Islet precursor cell (in vitro differentiated cells): ENCODE measurements around the gene MPO.

Experiments used
- DNase-seq: peaks from one replicate; pipeline ENCODE4 v3.0.0-alpha.2; 2018

The MPO gene

DNA sequence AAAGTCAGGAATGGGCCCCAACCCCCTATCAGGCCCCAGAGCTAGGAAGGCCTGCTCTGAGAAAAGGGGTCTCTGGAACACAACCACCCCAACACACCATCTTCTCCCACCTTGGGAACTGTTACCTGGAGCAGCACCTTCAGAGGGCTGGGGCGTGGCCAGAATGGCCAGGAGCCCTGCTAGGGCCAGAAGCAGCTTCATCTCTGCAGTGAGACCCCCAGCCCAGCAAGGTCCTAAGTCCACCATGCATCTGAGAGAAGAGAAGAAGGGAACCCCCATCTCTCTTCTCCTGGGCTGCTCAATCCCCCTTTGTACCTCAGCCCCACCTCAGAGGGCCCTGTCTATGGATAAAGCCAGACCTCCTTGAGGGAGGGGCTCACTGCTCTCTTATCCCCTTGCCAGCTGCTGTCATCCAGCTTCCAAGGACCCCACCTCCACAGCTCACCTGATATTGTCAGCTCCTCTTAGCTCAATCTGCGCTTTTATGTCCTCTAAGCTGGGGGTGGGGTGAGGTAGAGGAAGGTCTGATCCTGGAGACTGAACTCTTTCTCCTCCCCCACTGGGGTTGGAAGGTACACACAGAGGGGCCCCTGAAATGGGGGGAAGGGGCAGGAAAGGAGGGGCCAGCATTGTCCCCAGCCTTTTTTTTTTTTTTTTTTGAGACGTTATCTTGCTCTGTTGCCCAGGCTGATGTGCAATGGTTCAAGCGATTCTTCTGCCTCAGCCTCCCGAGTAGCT lies at the start of gene MPO:
MPO (minus strand) TSS at position 456 of the 738 bp plus-strand sequence; CDS start at position 279, 177 bp downstream.
- no peak for DNase-seq

GRCh38 chr17:58329810-58330537 lies 49.2 kb upstream of the MPO start:
- no peak for DNase-seq

DNA sequence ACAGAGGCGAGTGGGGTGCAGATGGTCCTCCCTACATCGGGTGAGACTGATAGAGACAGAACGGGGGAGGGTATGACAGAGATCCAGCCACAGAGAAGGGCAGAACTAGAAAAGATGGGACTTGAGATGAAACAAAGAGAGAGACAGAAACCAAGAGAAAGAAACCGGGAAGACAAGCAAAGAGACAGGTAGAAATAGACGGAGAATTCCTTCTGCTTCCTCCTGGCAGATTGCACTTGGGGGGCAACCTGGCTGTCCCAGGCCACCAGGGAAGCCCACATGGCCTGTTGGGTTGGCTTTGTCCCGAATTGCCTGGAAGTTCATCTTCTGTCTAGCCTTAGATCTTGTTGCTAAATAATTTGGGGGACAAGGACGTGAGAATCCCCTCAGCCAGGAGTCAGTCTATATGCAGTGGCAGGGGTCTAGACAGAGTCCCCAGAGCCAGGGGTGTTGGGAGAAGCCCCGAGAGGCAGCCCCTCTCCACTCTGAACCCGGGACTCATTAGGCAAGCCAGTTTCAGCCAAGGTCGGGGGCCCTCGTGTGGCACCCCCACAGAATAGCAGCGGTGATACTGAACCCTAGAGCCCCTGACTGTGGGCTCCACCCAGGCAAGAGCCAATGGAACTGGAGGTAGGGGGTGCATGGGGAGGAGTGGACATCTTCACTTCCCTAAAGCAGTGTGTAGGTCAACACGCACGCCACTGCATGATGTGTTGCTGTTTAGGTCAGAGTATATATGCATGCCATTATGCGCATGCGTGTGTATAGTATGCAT lies 48.5 kb upstream of the MPO start:
- no peak for DNase-seq

GRCh38 chr17:58328195-58329034 lies 47.7 kb upstream of the MPO start, which contains the start of gene TSPOAP1:
TSS of gene TSPOAP1 (minus strand) at chr17:58328795. CDS start at chr17:58327920, 875 bp downstream.
- DNase-seq = peak; percentile 76

- no peak for DNase-seq
These were observed 46.8 kb upstream of the MPO start for GRCh38 chr17:58327363-58328194.

DNA sequence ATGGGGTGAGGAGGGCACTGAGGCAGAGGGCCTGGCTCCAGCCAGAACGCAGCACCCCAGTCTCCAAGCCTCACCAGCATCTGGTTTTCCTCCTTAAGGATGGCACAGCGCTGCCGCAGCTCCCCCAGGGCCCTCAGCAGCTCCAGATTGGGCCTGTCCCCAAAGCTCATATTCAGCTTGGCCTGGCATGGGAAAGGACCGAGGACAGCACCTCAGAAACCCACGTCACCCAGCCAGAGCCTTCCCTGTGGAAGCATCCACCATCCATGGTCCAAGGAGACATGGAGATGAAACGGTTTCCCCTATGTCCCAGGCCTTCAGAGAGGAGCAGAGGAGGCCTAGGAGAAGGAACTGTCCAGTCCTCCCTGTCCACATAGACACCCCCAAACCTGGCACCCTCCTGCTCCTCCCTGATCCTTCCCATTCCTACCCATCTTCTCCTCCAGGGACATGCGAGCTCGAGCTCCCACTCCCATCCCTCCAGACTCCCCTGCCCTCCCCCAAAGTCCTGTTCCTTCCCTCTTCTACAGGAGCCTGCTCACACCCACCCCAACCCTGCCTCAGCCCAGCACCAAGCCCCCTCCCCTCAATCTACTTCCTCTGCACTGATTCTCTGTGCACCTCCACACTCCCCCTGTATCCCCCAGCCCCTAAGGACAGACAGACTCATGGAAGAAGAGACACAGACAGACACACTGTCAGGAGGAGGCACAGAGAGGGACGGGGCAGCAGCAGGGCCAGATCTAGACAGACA lies 46.1 kb upstream of the MPO start:
- no peak for DNase-seq

GRCh38 chr17:58325976-58326468 lies 45.3 kb upstream of the MPO start:
- peak; percentile 83 for DNase-seq

DNA sequence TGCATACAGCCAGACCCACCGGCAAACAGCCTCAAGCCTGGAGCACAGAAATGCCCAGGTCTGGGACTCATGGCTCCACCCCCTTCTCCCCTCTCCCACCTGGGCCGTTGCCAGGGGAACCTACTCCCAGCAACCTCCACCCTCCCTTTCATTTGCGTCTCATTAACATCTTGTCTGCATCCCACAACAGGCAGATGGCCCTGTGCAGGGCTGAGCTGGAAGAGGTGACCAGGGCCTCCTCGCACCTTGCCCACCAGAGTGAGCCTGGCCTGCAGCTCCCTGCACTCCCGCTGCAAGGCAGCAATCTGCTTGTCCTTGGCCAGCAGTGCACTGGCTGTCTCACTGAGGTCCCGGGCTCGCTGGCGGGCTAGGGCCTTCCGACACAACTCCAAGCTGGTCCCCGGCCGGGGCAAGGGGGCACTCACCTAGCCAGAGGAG lies 44.6 kb upstream of the MPO start:
- DNase-seq = peak; percentile 82

- DNase-seq = peak; percentile 84
These were observed 43.9 kb upstream of the MPO start for GRCh38 chr17:58324409-58325288.

- DNase-seq = no peak
These were observed 43.3 kb upstream of the MPO start for GRCh38 chr17:58324056-58324408.

DNA sequence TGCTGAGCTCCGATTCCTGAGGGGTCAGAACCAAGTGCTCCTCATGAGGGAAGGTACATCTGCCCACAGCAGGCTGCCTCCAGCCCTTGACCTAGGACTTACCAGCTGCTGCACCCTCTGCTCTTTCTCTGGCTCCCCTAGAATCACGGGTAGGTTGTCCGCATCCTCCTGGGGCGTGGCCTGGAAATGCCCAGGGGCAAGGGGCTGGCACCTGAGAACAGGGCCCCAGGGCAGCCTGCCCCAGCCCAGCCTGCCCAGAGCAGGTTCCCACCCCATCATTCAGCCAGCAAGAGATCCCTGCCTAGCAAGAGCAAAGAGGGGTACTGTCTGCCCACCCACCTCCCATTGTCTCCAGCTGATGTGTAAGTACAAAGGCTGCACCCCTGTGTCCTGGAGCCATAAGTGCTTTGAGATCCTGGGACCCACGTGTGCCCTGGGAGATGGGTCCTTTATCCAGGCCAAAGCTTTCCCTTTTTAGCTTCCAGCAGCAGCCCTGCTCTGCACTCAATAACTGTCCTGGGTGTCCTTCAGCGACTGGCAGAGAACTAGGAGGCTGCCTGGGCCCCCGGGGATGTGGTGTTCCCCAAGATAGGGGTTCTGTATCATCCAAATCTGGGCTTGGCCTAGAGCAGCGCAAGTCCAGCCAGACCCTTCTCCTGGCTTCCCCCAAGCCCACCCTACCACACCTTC lies 42.8 kb upstream of the MPO start:
- DNase-seq = no peak

- DNase-seq = no peak
These were observed 41.9 kb upstream of the MPO start for GRCh38 chr17:58322581-58323185.

- DNase-seq = no peak
These were observed 41.1 kb upstream of the MPO start for GRCh38 chr17:58321571-58322525.

- peak; percentile 40 for DNase-seq
These were observed 40.0 kb upstream of the MPO start for GRCh38 chr17:58320570-58321323.

DNA sequence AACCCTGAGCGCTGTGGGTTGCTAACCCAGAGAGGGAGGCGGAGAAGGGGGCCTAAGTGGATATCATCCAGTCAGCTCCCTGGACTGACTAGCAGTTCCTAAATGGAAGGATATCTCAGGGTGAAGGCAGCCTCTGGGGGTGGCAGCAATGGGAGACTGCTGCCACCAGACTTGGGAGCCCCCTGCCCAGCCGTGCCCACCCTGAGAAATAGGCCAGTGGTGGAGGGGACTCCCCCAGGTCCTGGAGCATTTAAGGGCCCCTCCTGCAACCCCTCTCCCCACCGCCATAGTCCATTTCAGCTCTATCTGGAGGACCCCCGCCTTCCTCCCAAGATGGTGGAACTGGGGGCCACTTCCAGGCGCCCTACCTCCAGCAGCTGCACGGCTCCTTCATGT lies 39.4 kb upstream of the MPO start:
- DNase-seq = peak; percentile 46
